Measurements from ENCODE around the gene TBPL1.

GRCh38 chr6:133980168-133980567 is 27.1 kb downstream of the TBPL1 start:
- TF ChIP-seq BACH2 (CRISPR knock-in tag; IDR thresholded peaks at IDR 0.05; ENCODE audit: borderline replicate concordance) (no peak), SNAI2 (CRISPR knock-in tag; IDR thresholded peaks at IDR 0.05) (no peak), TOX (CRISPR knock-in tag; IDR thresholded peaks at IDR 0.05; ENCODE audit: borderline replicate concordance) (no peak), ZNF70 (CRISPR knock-in tag; IDR thresholded peaks at IDR 0.05) (no peak), RARB (CRISPR knock-in tag; IDR thresholded peaks at IDR 0.05) (no peak), POU6F1 (CRISPR knock-in tag; IDR thresholded peaks at IDR 0.05; ENCODE audit: borderline replicate concordance, low read depth) (no peak), OSR1 (CRISPR knock-in tag; IDR thresholded peaks at IDR 0.05) (no peak), ARNTL (CRISPR knock-in tag; IDR thresholded peaks at IDR 0.05; ENCODE audit: borderline replicate concordance, low read depth) (no peak), CSRNP3 (CRISPR knock-in tag; IDR thresholded peaks at IDR 0.05) (no peak), ZFP3 (CRISPR knock-in tag; IDR thresholded peaks at IDR 0.05) (no peak), CREB5 (CRISPR knock-in tag; IDR thresholded peaks at IDR 0.05; ENCODE audit: low read depth) (no peak)
